H1 (cell line): ENCODE results near the gene PHF1. TPM values are rescaled to one million over a fixed set of nuclear protein-coding genes. Genes with fewer than 3 reads are reported as not detected.

ENCODE experiments used
- CTCF ChIA-PET: fragments of 300-600 bp; sonication (Branson Sonifier 250); formaldehyde crosslinking; loops from one replicate; lab custom pipeline; 2021; ENCODE audit not compliant: partially characterized antibody; lab: Charles Lee
- POLR2A ChIA-PET: fragments of 300-600 bp; sonication (Branson Sonifier 250); formaldehyde crosslinking; loops from one replicate; lab custom pipeline; 2021; ENCODE audit warnings: inconsistent platforms; ENCODE audit not compliant: partially characterized antibody; lab: Charles Lee
- DNase-seq, 2 experiments: peaks; one replicate each; pipeline versions ENCODE4 v3.0.0 to v3.0.0-alpha.2; 2010 to 2022; ENCODE audit warnings: low spot score in 2 of 2, low read depth in 1 of 2, mixed read lengths in 1 of 2
- FAIRE-seq: peaks from 2 replicates; lab custom pipeline; 2011; peaks lifted over from hg19 to GRCh38; lab: Jason Lieb, UNC
- H2AFZ ChIP-seq: 2 replicates; pipeline ENCODE4 v1.8.1; 2012; ENCODE audit warnings: low read length, inconsistent platforms
- H2AK5ac ChIP-seq: 2 replicates; pipeline ENCODE4 v1.6.1; 2013; ENCODE audit warnings: low read depth, low read length
- H2BK120ac ChIP-seq: replicated peaks from 2 replicates; pipeline ENCODE3; 2013; ENCODE audit warnings: low read depth, low read length, inconsistent platforms
- H2BK12ac ChIP-seq: 2 replicates; pipeline ENCODE4 v1.6.1; 2013; ENCODE audit warnings: low read depth, low read length
- H2BK15ac ChIP-seq: 2 replicates; pipeline ENCODE4 v1.6.1; 2013; ENCODE audit warnings: low read length
- H2BK20ac ChIP-seq: 2 replicates; pipeline ENCODE4 v1.6.1; 2013; ENCODE audit warnings: low read length
- H2BK5ac ChIP-seq: 2 replicates; pipeline ENCODE4 v1.6.1; 2013; ENCODE audit warnings: low read depth, low read length
- H3K14ac ChIP-seq: 2 replicates; pipeline ENCODE4 v1.6.1; 2013; ENCODE audit warnings: inconsistent platforms; ENCODE audit not compliant: insufficient read length
- H3K18ac ChIP-seq: 2 replicates; pipeline ENCODE4 v1.6.1; 2013; ENCODE audit warnings: low read length; ENCODE audit errors: extremely low read depth
- H3K23ac ChIP-seq: 2 replicates; pipeline ENCODE4 v1.6.1; 2013; ENCODE audit warnings: inconsistent platforms; ENCODE audit not compliant: insufficient read length
- H3K23me2 ChIP-seq: 2 replicates; pipeline ENCODE4 v1.6.1; 2013; ENCODE audit warnings: low read depth, low read length
- H3K27ac ChIP-seq: 2 replicates; pipeline ENCODE4 v1.6.1; 2011; ENCODE audit warnings: low read depth, low read length, inconsistent platforms
- H3K27me3 ChIP-seq, 4 experiments: replicated peaks in 1 of 4; 1 replicate in 1 of 4; 2 replicates in 3 of 4; pipeline versions ENCODE4 v1.6.1 to v1.8.1; 2011 to 2013; ENCODE audit warnings: low read length in 3 of 4, mild to moderate bottlenecking in 3 of 4, inconsistent platforms in 2 of 4, mixed read lengths in 2 of 4, moderate library complexity in 1 of 4; ENCODE audit not compliant: control insufficient read depth in 3 of 4, insufficient read depth in 3 of 4; ENCODE audit errors: extremely low read depth in 1 of 4
- H3K36me3 ChIP-seq, 4 experiments: 2 replicates each; pipeline versions ENCODE4 v1.6.1 to v1.8.1; 2011 to 2013; ENCODE audit warnings: mild to moderate bottlenecking in 4 of 4, low read length in 3 of 4, moderate library complexity in 2 of 4, control low read depth in 1 of 4, inconsistent platforms in 1 of 4; ENCODE audit not compliant: insufficient read depth in 4 of 4, control insufficient read depth in 2 of 4
- H3K4ac ChIP-seq: replicated peaks from 2 replicates; pipeline ENCODE3; 2013; ENCODE audit warnings: low read length, low read depth, mixed read lengths, inconsistent platforms; ENCODE audit not compliant: insufficient read length
- H3K4me1 ChIP-seq, 4 experiments: replicated peaks in 1 of 4; 1 replicate in 1 of 4; 2 replicates in 3 of 4; pipeline versions ENCODE4 v1.6.1 to v1.8.1; 2011 to 2013; ENCODE audit warnings: low read length in 3 of 4, inconsistent platforms in 2 of 4, mixed read lengths in 1 of 4; ENCODE audit not compliant: insufficient read depth in 4 of 4, control insufficient read depth in 3 of 4
- H3K4me2 ChIP-seq, 2 experiments: 2 replicates each; pipeline versions ENCODE4 v1.6.1 to v1.8.1; 2011 to 2013; ENCODE audit warnings: low read depth in 2 of 2, low read length in 2 of 2, control low read depth in 1 of 2, inconsistent platforms in 1 of 2, mild to moderate bottlenecking in 1 of 2; ENCODE audit not compliant: insufficient read depth in 1 of 2
- H3K4me3 ChIP-seq, 4 experiments: fragments of 200-600, 300-600 bp in 1 of 4; sonication (generic), shearing (Covaris generic), sonication (Bioruptor Twin) in 1 of 4; 2 replicates each; pipeline versions ENCODE4 v1.5.1 to v1.8.1; 2011 to 2016; ENCODE audit warnings: low read length in 4 of 4, low read depth in 3 of 4, control low read depth in 2 of 4, inconsistent platforms in 2 of 4, mild to moderate bottlenecking in 2 of 4, mixed read lengths in 1 of 4, moderate library complexity in 1 of 4; ENCODE audit not compliant: insufficient read depth in 2 of 4; ENCODE audit errors: extremely low read depth in 1 of 4
- H3K56ac ChIP-seq: replicated peaks from 2 replicates; pipeline ENCODE3; 2013; ENCODE audit warnings: low read depth, mild to moderate bottlenecking, mixed read lengths, low read length, inconsistent platforms; ENCODE audit not compliant: insufficient read length
- H3K79me1 ChIP-seq: 2 replicates; pipeline ENCODE4 v1.6.1; 2013; ENCODE audit warnings: low read depth, low read length, control low read depth
- H3K79me2 ChIP-seq, 2 experiments: 2 replicates each; pipeline versions ENCODE4 v1.6.1 to v1.8.1; 2012 to 2013; ENCODE audit warnings: low read length in 2 of 2, mild to moderate bottlenecking in 2 of 2, inconsistent platforms in 1 of 2; ENCODE audit not compliant: insufficient read depth in 2 of 2, control insufficient read depth in 1 of 2
- H3K9ac ChIP-seq, 4 experiments: replicated peaks in 1 of 4; 1 replicate in 1 of 4; 2 replicates in 3 of 4; pipeline versions ENCODE4 v1.6.1 to v1.8.1; 2011 to 2013; ENCODE audit warnings: low read depth in 3 of 4, low read length in 3 of 4, control low read depth in 2 of 4, mild to moderate bottlenecking in 2 of 4, moderate library complexity in 2 of 4, inconsistent platforms in 1 of 4; ENCODE audit errors: extremely low read depth in 1 of 4
- H3K9me3 ChIP-seq, 2 experiments: 2 replicates each; pipeline versions ENCODE4 v1.6.1 to v1.8.1; 2012 to 2013; ENCODE audit warnings: mild to moderate bottlenecking in 2 of 2, moderate library complexity in 2 of 2, control low read depth in 1 of 2, inconsistent platforms in 1 of 2, low read depth in 1 of 2, low read length in 1 of 2, mixed read lengths in 1 of 2; ENCODE audit not compliant: insufficient read depth in 2 of 2
- H4K20me1 ChIP-seq, 2 experiments: replicated peaks in 1 of 2; 2 replicates each; pipeline versions ENCODE3 to v1.8.1; 2011 to 2013; ENCODE audit warnings: inconsistent platforms in 2 of 2, low read length in 2 of 2, mild to moderate bottlenecking in 1 of 2; ENCODE audit not compliant: insufficient read depth in 2 of 2, control insufficient read depth in 1 of 2
- H4K5ac ChIP-seq: 2 replicates; pipeline ENCODE4 v1.6.1; 2013; ENCODE audit warnings: low read length, low read depth, mixed read lengths, inconsistent platforms; ENCODE audit not compliant: insufficient read length
- H4K8ac ChIP-seq: 2 replicates; pipeline ENCODE4 v1.8.0; 2013; ENCODE audit warnings: mild to moderate bottlenecking, moderate library complexity, low read length, inconsistent platforms; ENCODE audit not compliant: insufficient read depth; ENCODE audit errors: extremely low read depth
- H4K91ac ChIP-seq: replicated peaks from 2 replicates; pipeline ENCODE3; 2013; ENCODE audit warnings: low read length, mixed read lengths, inconsistent platforms; ENCODE audit not compliant: insufficient read length
- ASH2L ChIP-seq: fragments of 200-600, 300-600 bp; sonication (generic); IDR thresholded peaks from one replicate; pipeline ENCODE4 v1.7.1; 2017; ENCODE audit warnings: low read length
- CBX8 ChIP-seq: fragments of 300-800, 300-1000 bp; sonication (generic); IDR thresholded peaks from 2 replicates; pipeline ENCODE4 v1.7.1; 2016; ENCODE audit warnings: low read depth, low read length, borderline replicate concordance
- CEBPB ChIP-seq: IDR thresholded peaks from 2 replicates; pipeline ENCODE4 v1.6.1; 2012; ENCODE audit warnings: low read depth, low read length
- CTBP2 ChIP-seq: IDR thresholded peaks from 2 replicates; pipeline ENCODE4 v1.7.0; 2011; ENCODE audit warnings: borderline replicate concordance, mild to moderate bottlenecking, moderate library complexity, mixed read lengths, low read length; ENCODE audit not compliant: insufficient read depth, insufficient read length
- FOSL1 ChIP-seq: IDR thresholded peaks from 2 replicates; pipeline ENCODE4 v1.6.1; 2011; ENCODE audit warnings: mild to moderate bottlenecking, low read depth, low read length, moderate library complexity; ENCODE audit not compliant: insufficient read depth
- GTF2F1 ChIP-seq: IDR thresholded peaks from 2 replicates; pipeline ENCODE4 v1.6.1; 2012; ENCODE audit warnings: low read depth, low read length, improper control_type of control experiment, borderline replicate concordance
- NRF1 ChIP-seq: IDR thresholded peaks from 2 replicates; pipeline ENCODE4 v1.6.1; 2011; ENCODE audit warnings: mild to moderate bottlenecking, low read depth, low read length, improper control_type of control experiment
- POU5F1 ChIP-seq: IDR thresholded peaks from 2 replicates; pipeline ENCODE4 v1.6.1; 2011; ENCODE audit warnings: low read depth, mild to moderate bottlenecking, low read length, moderate library complexity
- RBBP5 ChIP-seq: IDR thresholded peaks from 2 replicates; pipeline ENCODE4 v1.7.1; 2012; ENCODE audit warnings: low read depth, mild to moderate bottlenecking, inconsistent platforms, low read length, moderate library complexity, borderline replicate concordance
- RFX5 ChIP-seq: IDR thresholded peaks from 2 replicates; pipeline ENCODE4 v1.6.1; 2011; ENCODE audit warnings: low read depth, low read length, improper control_type of control experiment, borderline replicate concordance
- TEAD4 ChIP-seq: IDR thresholded peaks from 2 replicates; pipeline ENCODE4 v1.6.1; 2012; ENCODE audit warnings: low read depth, low read length, inconsistent platforms, mixed read lengths
- WGBS, 2 experiments: shearing (Covaris generic) in 1 of 2; methylation state at CpG; one replicate each; pipeline versions ENCODE4 v1.1.6 to v1.1.7; 2013 to 2015; ENCODE audit warnings: low lambda C conversion rate in 2 of 2, mixed read lengths in 2 of 2, inconsistent platforms in 1 of 2, low coverage in 1 of 2, missing lambda C conversion rate in 1 of 2; ENCODE audit not compliant: insufficient replicate concordance in 2 of 2, insufficient coverage in 1 of 2, insufficient read length in 1 of 2; ENCODE audit errors: extremely low coverage in 1 of 2, missing lambda C conversion rate in 1 of 2; 5-methylcytosine and 5-hydroxymethylcytosine counted together
- polyA plus RNA-seq, 7 experiments: library from polyadenylated mRNA; depleted of rRNA in 3 of 7; stranded (reverse) in 5 of 7; unstranded in 2 of 7; fragments of >200 nt in 5 of 7; fragments of 200-250 nt in 2 of 7; gene quantifications; 1 replicate in 5 of 7; 2 replicates in 1 of 7; 4 replicates in 1 of 7; pipeline versions ENCODE4 v1.2.1 to v1.2.3, GENCODE V29; 2011 to 2013; ENCODE audit warnings: missing spikeins in 2 of 7, mixed read lengths in 2 of 7
- total RNA-seq: library from RNA; stranded (reverse); fragmentation: NEBNext Ultra II Directional; extraction: Animal tissue kit (Norgen Biotek cat#: 25700); gene quantifications from 2 replicates; pipeline ENCODE4 v1.2.1, GENCODE V29; 2021

Gene PHF1
- total and polyA plus RNA-seq, 2 of the 8 experiments (the other 6 are each of a cell fraction or from before 2014, with no cell fraction given), result 47.3 to 78.6 TPM

- H2BK5ac ChIP-seq, result peak overlapping the region; percentile 93
- peak overlapping the region; percentile 96 for H3K4ac ChIP-seq
- ChIA-PET CTCF (interaction anchor here (0.6 to 4.1 kb wide), 15 partner anchors 10 to 213 kb away, joined by 3 to 22 read pairs (median 3); partner anchors contain the start of genes B3GALT4, CUTA, SYNGAP1 and ZBTB9), POLR2A (interaction anchor here (0.5 to 14.8 kb wide), 24 partner anchors 9 to 1532 kb away, joined by 3 to 381 read pairs (median 5); partner anchors contain the start of genes B3GALT4, CUTA, PHF1 and RGL2)
- peak overlapping the region; percentile 90 to 91 for H3K4me2 ChIP-seq
- DNase-seq, result peak in 1 of 2 experiments; percentile 93
- peaks cover 13 to 80% of the 10 kb centered on the region in 2 experiments for H3K79me2 ChIP-seq
- H2AK5ac ChIP-seq, result peak overlapping the region; percentile 76; the same call in 1 of the 2 replicates
- peak overlapping the region; percentile 89 for H3K56ac ChIP-seq
- H4K91ac ChIP-seq, result peak overlapping the region; percentile 99
- peaks cover 12 to 14% (median 13%) of the 10 kb centered on the region in 4 experiments for H3K36me3 ChIP-seq
- H2BK20ac ChIP-seq, result peak overlapping the region; percentile 93; the same call in 1 of the 2 replicates
- peak overlapping the region; percentile 81; the same call in 1 of the 2 replicates for H2BK15ac ChIP-seq
- WGBS, 2 experiments, result 1% methylated on average over 8 of the region's 12 CpGs; no CpG with 5 or more reads in 1 of the 2 experiments
- peak overlapping the region; percentile 31 to 61 (median 56) for H3K4me3 ChIP-seq
- H2BK120ac ChIP-seq, result peak overlapping the region; percentile 82
- H2AFZ ChIP-seq, result no peak overlapping the region
- H3K9ac ChIP-seq, result peak overlapping the region; percentile 35 to 83 (median 70)
- H3K14ac ChIP-seq, result peak overlapping the region; percentile 54
- H4K5ac ChIP-seq, result peak overlapping the region; percentile 60
- H4K8ac ChIP-seq, result peak overlapping the region; percentile 76; the same call in 1 of the 2 replicates
- peak; percentile 50 for FAIRE-seq
- peaks cover 15 to 43% (median 28%) of the 10 kb centered on the region in 4 experiments for H3K4me1 ChIP-seq
- H3K27me3 ChIP-seq, result no peaks in the 10 kb centered on the region
- H3K79me1 ChIP-seq, result peaks cover 17% of the 10 kb centered on the region
- H3K23me2 ChIP-seq, result peaks cover 31% of the 10 kb centered on the region
- H3K18ac ChIP-seq, result peak overlapping the region; percentile 98
- H4K20me1 ChIP-seq, result peaks cover 0 to 13% of the 10 kb centered on the region in 2 experiments
- H3K23ac ChIP-seq, result no peak overlapping the region
- H2BK12ac ChIP-seq, result peak overlapping the region; percentile 91
- no peaks in the 10 kb centered on the region; a peak in 1 of 4 replicates for H3K9me3 ChIP-seq
- peak overlapping the region; percentile 98 for H3K27ac ChIP-seq
- no peak for TF ChIP-seq POU5F1
- no peak for TF ChIP-seq CEBPB
- no peak for TF ChIP-seq GTF2F1
- TF ChIP-seq NRF1, result no peak
- TF ChIP-seq TEAD4, result peak; percentile 90
- TF ChIP-seq ASH2L, result peak; percentile 88
- no peak for TF ChIP-seq CTBP2
- TF ChIP-seq FOSL1, result no peak
- no peak for TF ChIP-seq CBX8
- TF ChIP-seq RFX5, result no peak
- TF ChIP-seq RBBP5, result peak; percentile 96
Observed at GRCh38 chr6:33430991-33431879, 20.4 kb downstream of the PHF1 start.
